WERI-Rb-1 (cell line): ENCODE data around the gene CTIF.

ENCODE experiments used
- DNase-seq: peaks from one replicate; pipeline ENCODE4 v3.0.0-alpha.2; 2020
- H3K27ac ChIP-seq: fragments of 250-450 bp; sonication (Bioruptor Pico); 2 replicates; pipeline ENCODE4 v1.5.1; 2020; ENCODE audit warnings: mild to moderate bottlenecking, moderate library complexity
- H3K27me3 ChIP-seq: fragments of 250-450 bp; sonication (Bioruptor Pico); 2 replicates; pipeline ENCODE4 v1.5.1; 2021; ENCODE audit warnings: mild to moderate bottlenecking, low read depth, moderate library complexity; ENCODE audit not compliant: insufficient read depth, severe bottlenecking
- H3K36me3 ChIP-seq: fragments of 250-450 bp; sonication (Bioruptor Pico); 2 replicates; pipeline ENCODE4 v1.5.1; 2020; ENCODE audit warnings: mild to moderate bottlenecking, moderate library complexity
- H3K4me3 ChIP-seq: 2 replicates; pipeline ENCODE4 v1.5.1; 2011; ENCODE audit warnings: low read depth, mild to moderate bottlenecking, control low read depth, low read length
- H3K9me3 ChIP-seq: fragments of 250-450 bp; sonication (Bioruptor Pico); 2 replicates; pipeline ENCODE4 v1.5.1; 2021; ENCODE audit warnings: mild to moderate bottlenecking, moderate library complexity; ENCODE audit not compliant: severe bottlenecking
- TF ChIP-seq, protein P1 (sequence below): IDR thresholded peaks from 2 replicates; pipeline ENCODE4 v1.5.1; 2011; ENCODE audit warnings: low read depth, mild to moderate bottlenecking, control low read depth, inconsistent platforms, low read length

CTIF gene

DNA sequence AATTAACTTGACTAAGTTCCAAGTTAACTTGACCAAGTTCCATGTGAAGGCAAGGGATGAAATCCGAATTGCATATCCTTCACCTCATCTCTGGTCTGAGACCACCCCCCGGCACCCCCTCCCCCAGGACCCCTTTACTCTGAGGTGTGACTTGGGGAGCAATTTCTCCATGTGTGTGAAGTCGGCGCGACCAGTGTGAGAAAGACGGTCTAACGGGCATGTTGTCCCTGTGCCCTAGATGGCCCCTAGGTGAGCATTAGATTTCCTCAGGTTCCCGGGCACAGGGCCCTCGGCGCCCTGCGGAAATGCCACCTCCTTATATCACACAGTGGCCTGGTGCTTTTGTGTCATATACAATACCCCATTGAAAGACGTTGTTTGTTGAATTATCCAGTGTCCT is 137.1 kb downstream of the CTIF start:
- Histone ChIP-seq H3K9me3 (peaks cover 8% of the 10 kb centered on the region), H3K36me3 (peaks cover 12% of the 10 kb centered on the region), H3K27me3 (no peaks in the 10 kb centered on the region), H3K4me3 (no peak overlapping the region), H3K27ac (no peak overlapping the region)
- TF ChIP-seq, protein P1, sequence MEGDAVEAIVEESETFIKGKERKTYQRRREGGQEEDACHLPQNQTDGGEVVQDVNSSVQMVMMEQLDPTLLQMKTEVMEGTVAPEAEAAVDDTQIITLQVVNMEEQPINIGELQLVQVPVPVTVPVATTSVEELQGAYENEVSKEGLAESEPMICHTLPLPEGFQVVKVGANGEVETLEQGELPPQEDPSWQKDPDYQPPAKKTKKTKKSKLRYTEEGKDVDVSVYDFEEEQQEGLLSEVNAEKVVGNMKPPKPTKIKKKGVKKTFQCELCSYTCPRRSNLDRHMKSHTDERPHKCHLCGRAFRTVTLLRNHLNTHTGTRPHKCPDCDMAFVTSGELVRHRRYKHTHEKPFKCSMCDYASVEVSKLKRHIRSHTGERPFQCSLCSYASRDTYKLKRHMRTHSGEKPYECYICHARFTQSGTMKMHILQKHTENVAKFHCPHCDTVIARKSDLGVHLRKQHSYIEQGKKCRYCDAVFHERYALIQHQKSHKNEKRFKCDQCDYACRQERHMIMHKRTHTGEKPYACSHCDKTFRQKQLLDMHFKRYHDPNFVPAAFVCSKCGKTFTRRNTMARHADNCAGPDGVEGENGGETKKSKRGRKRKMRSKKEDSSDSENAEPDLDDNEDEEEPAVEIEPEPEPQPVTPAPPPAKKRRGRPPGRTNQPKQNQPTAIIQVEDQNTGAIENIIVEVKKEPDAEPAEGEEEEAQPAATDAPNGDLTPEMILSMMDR = no peak
- DNase-seq = no peak

GRCh38 chr18:48676346-48676745 is 137.5 kb downstream of the CTIF start:
- DNase-seq = no peak
- H3K4me3 ChIP-seq = no peak overlapping the region
- H3K9me3 ChIP-seq = peaks cover 3% of the 10 kb centered on the region
- H3K36me3 ChIP-seq = peaks cover 8% of the 10 kb centered on the region
- H3K27me3 ChIP-seq = no peaks in the 10 kb centered on the region
- TF ChIP-seq, protein P1 = no peak
- peak overlapping the region; percentile 24; the same call in 1 of the 2 replicates for H3K27ac ChIP-seq

DNA sequence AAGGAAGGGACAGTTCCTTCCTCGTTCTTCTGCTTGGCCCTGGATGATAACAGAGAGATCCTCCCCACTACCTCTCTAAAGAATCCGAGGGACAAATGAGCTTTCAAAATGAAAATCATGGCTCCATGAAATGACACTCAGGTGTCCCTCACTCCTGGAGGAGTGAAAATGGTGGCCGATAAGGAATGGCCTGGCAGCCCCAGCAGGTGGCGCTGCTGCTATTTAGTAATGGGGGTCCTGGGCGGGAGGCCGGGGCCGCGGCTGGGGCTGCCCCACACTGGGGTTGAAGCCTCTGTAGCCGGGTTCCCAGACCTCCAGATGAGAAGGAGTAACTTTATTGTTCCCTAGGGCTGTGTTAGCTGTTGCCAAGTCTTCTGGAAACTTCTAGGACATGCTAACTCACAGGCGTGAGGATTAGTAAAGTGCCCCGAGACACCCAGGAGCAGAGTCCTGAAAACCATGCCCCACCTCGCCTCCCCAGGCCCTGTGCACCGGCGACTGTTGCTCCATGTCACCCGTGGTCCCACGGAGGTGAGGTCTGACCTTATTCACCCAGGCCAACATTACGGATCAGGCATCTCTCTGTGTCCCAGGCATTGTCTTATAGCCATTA is 138.0 kb downstream of the CTIF start:
- TF ChIP-seq, protein P1 = peak; percentile 87
- peaks cover 4% of the 10 kb centered on the region; the same call in 1 of the 2 replicates for H3K36me3 ChIP-seq
- H3K4me3 ChIP-seq = no peak overlapping the region
- H3K9me3 ChIP-seq = no peaks in the 10 kb centered on the region
- peak; percentile 88 for DNase-seq
- no peaks in the 10 kb centered on the region for H3K27me3 ChIP-seq
- H3K27ac ChIP-seq = peak overlapping the region; percentile 24; the same call in 1 of the 2 replicates

DNA sequence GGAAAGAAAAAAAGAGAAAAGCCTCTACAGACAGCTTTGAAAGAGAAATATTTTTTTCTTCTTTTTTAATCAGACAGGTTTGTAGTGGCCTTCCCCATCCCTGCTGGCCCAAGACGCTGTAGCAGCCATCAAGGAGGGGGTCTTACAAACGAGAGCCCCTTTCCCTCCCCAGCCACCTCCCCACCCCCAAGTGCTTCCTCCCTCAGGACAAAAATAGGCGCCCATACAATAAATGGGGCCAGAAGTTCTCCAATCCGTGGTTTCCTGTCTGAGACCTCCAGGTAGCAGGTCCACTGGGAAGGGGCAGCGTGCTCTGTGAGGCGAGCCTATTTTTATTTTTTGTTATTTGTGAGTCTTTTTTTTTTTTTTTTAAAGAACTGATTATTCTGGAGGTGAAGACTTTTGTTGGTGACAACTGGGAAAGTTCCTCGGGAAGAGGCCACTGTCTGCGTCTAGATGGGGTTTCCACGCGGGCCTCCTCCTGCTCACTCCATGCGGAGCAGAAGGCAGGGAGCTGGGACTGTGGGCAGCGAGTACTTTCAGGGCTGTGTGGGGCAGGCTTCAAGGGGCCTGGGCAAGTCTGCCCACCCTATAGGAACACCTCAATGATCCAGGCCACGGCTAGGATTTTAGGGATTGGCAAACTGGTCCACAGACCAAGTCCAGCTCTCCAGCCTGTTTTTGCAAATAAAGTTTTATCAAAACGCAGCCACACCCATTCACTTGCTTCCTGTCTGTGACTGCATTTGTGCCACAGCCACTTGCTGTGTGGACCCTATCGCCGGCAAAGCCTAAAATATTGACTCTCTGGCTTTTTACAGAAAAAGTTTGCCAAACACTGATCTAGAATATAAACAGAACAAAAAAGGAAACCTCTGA is 139.6 kb downstream of the CTIF start:
- no peak overlapping the region for H3K4me3 ChIP-seq
- no peak for DNase-seq
- H3K27me3 ChIP-seq = no peaks in the 10 kb centered on the region
- no peak overlapping the region for H3K27ac ChIP-seq
- TF ChIP-seq, protein P1 = no peak
- H3K9me3 ChIP-seq = no peaks in the 10 kb centered on the region
- peaks cover 9% of the 10 kb centered on the region; the same call in 1 of the 2 replicates for H3K36me3 ChIP-seq

DNA sequence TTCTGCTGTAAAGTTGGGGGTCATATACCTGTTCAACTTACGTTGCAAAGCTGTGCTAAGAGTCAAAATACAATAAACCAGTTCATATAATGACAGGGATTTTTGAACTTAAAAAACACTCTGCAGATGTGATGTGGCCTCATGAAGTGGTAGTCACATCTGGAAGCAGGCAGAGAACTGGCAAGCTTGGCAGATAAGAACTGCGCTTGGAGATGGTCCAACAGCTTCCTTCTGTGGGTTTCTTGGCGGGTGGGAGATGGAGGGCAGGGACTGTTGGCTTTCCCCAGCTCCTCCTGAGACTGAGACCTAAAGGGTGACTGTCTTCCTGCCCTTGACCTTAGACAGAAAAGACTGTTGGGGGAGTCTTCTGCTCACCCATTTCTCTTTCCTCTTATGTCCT is 140.4 kb downstream of the CTIF start:
- no peaks in the 10 kb centered on the region for H3K27me3 ChIP-seq
- H3K9me3 ChIP-seq = no peaks in the 10 kb centered on the region
- no peak overlapping the region for H3K27ac ChIP-seq
- H3K36me3 ChIP-seq = peaks cover 9% of the 10 kb centered on the region; the same call in 1 of the 2 replicates
- TF ChIP-seq, protein P1 = no peak
- no peak overlapping the region for H3K4me3 ChIP-seq
- DNase-seq = no peak
